Hepatocyte (in vitro differentiated cells): Measurements from ENCODE around the gene ADCYAP1R1. TPM values are rescaled to one million over a fixed set of nuclear protein-coding genes. Genes with fewer than 3 reads are reported as not detected.

Source experiments
- DNase-seq: peaks from one replicate; pipeline ENCODE4 v3.0.0-alpha.2; 2016; ENCODE audit warnings: low spot score
- H2AFZ ChIP-seq: fragments of 200-600 bp; sonication (generic); 2 replicates; pipeline ENCODE4 v1.6.0; 2016; ENCODE audit warnings: antibody characterized with exemption, mild to moderate bottlenecking
- H3K27ac ChIP-seq: fragments of 200-600 bp; sonication (generic); 2 replicates; pipeline ENCODE4 v1.5.1; 2016; ENCODE audit warnings: mild to moderate bottlenecking
- H3K27me3 ChIP-seq: fragments of 200-600 bp; sonication (generic); 2 replicates; pipeline ENCODE4 v1.6.1; 2016
- H3K36me3 ChIP-seq: fragments of 200-600 bp; sonication (generic); replicated peaks from 2 replicates; pipeline ENCODE4 v1.5.1; 2016; ENCODE audit warnings: low read depth; ENCODE audit not compliant: insufficient read depth
- H3K4me1 ChIP-seq: fragments of 200-600 bp; sonication (generic); 2 replicates; pipeline ENCODE4 v1.5.1; 2016; ENCODE audit warnings: mild to moderate bottlenecking, moderate library complexity; ENCODE audit not compliant: insufficient read depth
- H3K4me2 ChIP-seq: fragments of 200-600 bp; sonication (generic); 2 replicates; pipeline ENCODE4 v1.6.0; 2016
- H3K4me3 ChIP-seq: fragments of 200-600 bp; sonication (generic); 2 replicates; pipeline ENCODE4 v1.5.1; 2016; ENCODE audit warnings: mild to moderate bottlenecking
- H3K79me2 ChIP-seq: fragments of 200-600 bp; sonication (generic); 2 replicates; pipeline ENCODE4 v1.6.0; 2017; ENCODE audit warnings: mild to moderate bottlenecking
- H3K9me2 ChIP-seq: fragments of 200-600 bp; sonication (generic); replicated peaks from 2 replicates; pipeline ENCODE4 v1.6.0; 2017; ENCODE audit warnings: mild to moderate bottlenecking; ENCODE audit not compliant: insufficient read depth
- H3K9me3 ChIP-seq: fragments of 200-600 bp; sonication (generic); 2 replicates; pipeline ENCODE4 v1.5.1; 2016; ENCODE audit warnings: low read depth, mild to moderate bottlenecking
- H4K20me1 ChIP-seq: fragments of 200-600 bp; sonication (generic); 2 replicates; pipeline ENCODE4 v1.6.0; 2016; ENCODE audit warnings: mild to moderate bottlenecking; ENCODE audit not compliant: insufficient read depth, poor library complexity, severe bottlenecking
- EZH2 ChIP-seq: fragments of 200-600 bp; sonication (generic); IDR thresholded peaks from 2 replicates; pipeline ENCODE4 v1.6.1; 2016; ENCODE audit warnings: antibody characterized with exemption, mild to moderate bottlenecking, borderline replicate concordance
- EZH2phosphoT487 ChIP-seq: fragments of 200-600 bp; sonication (generic); IDR thresholded peaks from one replicate; pipeline ENCODE4 v1.6.1; 2018; ENCODE audit warnings: antibody characterized with exemption, mild to moderate bottlenecking, low read depth, moderate library complexity; ENCODE audit not compliant: unreplicated experiment, severe bottlenecking
- WGBS: methylation state at CpG from one replicate; pipeline ENCODE4 v1.1.6; 2016; ENCODE audit warnings: low lambda C conversion rate; ENCODE audit errors: missing lambda C conversion rate; 5-methylcytosine and 5-hydroxymethylcytosine counted together
- polyA plus RNA-seq: library from polyadenylated mRNA; unstranded; fragments of >200 nt; fragmentation: Nextera tagmentation; extraction: Ambion mirVana; gene quantifications from 2 replicates; pipeline ENCODE4 v1.2.1, GENCODE V29; 2016
- total RNA-seq: library from RNA; depleted of rRNA; stranded (reverse); fragments of >200 nt; gene quantifications from 2 replicates; pipeline ENCODE4 v1.2.3, GENCODE V29; 2014
- TF ChIP-seq, protein P1 (sequence below): fragments of 200-600 bp; sonication (generic); IDR thresholded peaks from 2 replicates; pipeline ENCODE4 v1.5.1; 2016; ENCODE audit warnings: antibody characterized with exemption, mild to moderate bottlenecking; ENCODE audit not compliant: poor library complexity

The ADCYAP1R1 gene
- total and polyA plus RNA-seq, 2 experiments from 2014 or later, result 0.10 TPM; not detected in 1

DNA sequence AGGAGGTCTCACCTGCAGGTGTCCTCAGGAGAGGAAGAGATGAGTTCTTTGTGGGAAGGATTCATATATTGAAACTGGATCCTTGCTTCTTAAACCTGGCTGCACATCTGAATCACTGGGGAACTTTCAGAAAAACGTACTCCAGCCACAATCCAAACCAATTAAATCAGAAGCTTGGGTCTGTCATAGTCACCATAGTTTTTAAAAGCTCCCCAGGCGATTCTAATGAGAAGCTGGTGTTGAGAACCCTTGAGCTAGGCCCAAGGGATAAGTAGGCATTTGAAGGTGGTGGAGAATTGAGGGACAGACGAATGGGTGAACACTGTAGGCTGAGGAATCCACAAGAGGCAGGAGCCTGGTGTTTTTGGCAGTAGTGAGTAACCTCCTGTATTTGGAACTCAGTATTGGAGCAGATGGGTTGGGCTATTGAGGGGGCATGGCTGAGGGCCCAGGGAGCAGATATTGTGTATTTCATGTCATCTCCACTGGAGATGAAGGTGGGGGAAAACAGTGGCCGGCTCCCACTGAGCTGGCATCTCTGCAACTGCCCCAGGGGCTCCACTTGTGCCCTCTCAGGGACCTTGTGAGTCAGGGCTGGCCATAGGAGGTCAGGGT, 14.5 kb downstream of the ADCYAP1R1 start:
- whole genome bisulfite sequencing, result 81% methylated on average over 4 of the region's 4 CpGs
- no peaks in the 10 kb centered on the region for H3K4me1 ChIP-seq
- H3K36me3 ChIP-seq, result no peaks in the 10 kb centered on the region
- no peaks in the 10 kb centered on the region for H3K79me2 ChIP-seq
- no peak overlapping the region for H3K4me3 ChIP-seq
- no peaks in the 10 kb centered on the region for H3K9me3 ChIP-seq
- no peak overlapping the region for H3K27ac ChIP-seq
- no peak overlapping the region for H3K4me2 ChIP-seq
- DNase-seq, result no peak
- no peaks in the 10 kb centered on the region for H3K27me3 ChIP-seq
- H4K20me1 ChIP-seq, result no peaks in the 10 kb centered on the region
- no peak overlapping the region for H2AFZ ChIP-seq
- H3K9me2 ChIP-seq, result no peaks in the 10 kb centered on the region
- TF ChIP-seq, protein P1, sequence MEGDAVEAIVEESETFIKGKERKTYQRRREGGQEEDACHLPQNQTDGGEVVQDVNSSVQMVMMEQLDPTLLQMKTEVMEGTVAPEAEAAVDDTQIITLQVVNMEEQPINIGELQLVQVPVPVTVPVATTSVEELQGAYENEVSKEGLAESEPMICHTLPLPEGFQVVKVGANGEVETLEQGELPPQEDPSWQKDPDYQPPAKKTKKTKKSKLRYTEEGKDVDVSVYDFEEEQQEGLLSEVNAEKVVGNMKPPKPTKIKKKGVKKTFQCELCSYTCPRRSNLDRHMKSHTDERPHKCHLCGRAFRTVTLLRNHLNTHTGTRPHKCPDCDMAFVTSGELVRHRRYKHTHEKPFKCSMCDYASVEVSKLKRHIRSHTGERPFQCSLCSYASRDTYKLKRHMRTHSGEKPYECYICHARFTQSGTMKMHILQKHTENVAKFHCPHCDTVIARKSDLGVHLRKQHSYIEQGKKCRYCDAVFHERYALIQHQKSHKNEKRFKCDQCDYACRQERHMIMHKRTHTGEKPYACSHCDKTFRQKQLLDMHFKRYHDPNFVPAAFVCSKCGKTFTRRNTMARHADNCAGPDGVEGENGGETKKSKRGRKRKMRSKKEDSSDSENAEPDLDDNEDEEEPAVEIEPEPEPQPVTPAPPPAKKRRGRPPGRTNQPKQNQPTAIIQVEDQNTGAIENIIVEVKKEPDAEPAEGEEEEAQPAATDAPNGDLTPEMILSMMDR, result no peak
- TF ChIP-seq EZH2 (no peak), EZH2phosphoT487 (no peak)

DNA sequence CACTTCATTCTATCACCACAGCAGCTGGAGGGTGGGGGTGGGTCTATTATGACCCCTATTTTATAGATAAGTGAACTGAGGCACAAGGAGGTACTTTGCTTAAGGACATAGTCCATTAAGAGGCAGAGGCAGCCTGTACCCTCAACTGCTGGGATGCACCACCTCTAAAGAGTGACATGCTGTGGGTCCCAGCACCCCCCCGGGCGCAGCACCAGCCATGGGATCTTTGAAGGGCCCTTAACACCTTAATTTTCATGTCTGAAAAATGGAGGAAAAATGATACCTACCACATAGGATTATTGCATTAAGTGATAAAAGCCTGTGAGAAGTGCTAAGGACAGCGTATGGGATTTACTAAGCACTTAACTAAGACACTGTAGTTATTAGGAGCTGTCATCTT, 15.4 kb downstream of the ADCYAP1R1 start:
- Histone ChIP-seq H3K27ac (no peak overlapping the region), H3K27me3 (no peaks in the 10 kb centered on the region), H3K79me2 (no peaks in the 10 kb centered on the region), H3K4me2 (no peak overlapping the region), H3K4me3 (no peak overlapping the region), H4K20me1 (no peaks in the 10 kb centered on the region), H3K36me3 (no peaks in the 10 kb centered on the region), H2AFZ (no peak overlapping the region), H3K9me2 (no peaks in the 10 kb centered on the region), H3K9me3 (no peaks in the 10 kb centered on the region), H3K4me1 (no peaks in the 10 kb centered on the region)
- no peak for DNase-seq
- 89% methylated on average over 3 of the region's 3 CpGs for WGBS
- TF ChIP-seq, protein P1, result no peak
- no peak for TF ChIP-seq EZH2
- TF ChIP-seq EZH2phosphoT487, result no peak

DNA sequence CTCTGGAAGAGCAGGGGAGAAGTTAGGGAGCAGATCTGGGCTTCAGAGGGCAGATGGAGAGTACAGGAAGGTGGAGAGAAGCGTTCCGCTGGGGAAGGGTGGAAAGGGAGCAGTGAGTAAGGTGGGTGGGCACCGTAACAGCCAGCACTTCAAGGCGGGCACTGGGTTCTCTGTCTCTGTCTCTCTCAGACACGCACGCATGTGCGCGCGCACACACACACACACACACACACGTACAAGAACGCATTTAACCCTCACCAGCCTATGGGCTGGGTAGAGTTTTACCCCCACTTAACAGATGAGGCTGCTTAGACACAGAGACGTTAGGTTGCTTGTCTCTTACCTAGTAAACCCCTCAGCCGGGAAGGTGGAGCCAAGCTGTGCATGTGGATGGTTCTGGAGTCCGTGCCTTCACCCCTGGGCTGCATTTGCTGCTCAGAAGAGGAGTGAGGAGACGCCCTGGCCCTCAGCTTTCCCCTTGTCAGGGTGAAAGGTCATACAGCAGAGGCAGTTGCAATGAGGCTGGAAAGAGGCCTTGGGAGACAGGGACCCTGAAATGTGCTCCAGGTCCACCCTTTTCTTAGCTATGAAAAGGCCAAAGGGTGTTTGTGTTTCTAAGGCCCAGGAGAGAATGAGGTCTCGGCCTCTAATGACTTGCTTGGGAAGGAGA, 16.0 kb downstream of the ADCYAP1R1 start:
- H3K4me3 ChIP-seq, result no peak overlapping the region
- no peaks in the 10 kb centered on the region for H3K36me3 ChIP-seq
- no peaks in the 10 kb centered on the region for H3K9me3 ChIP-seq
- WGBS, result 91% methylated on average over 16 of the region's 16 CpGs
- no peaks in the 10 kb centered on the region for H4K20me1 ChIP-seq
- no peaks in the 10 kb centered on the region for H3K9me2 ChIP-seq
- no peaks in the 10 kb centered on the region for H3K27me3 ChIP-seq
- no peaks in the 10 kb centered on the region for H3K79me2 ChIP-seq
- no peak overlapping the region for H2AFZ ChIP-seq
- H3K4me2 ChIP-seq, result no peak overlapping the region
- TF ChIP-seq EZH2, result no peak
- TF ChIP-seq, protein P1, result no peak
- no peak for TF ChIP-seq EZH2phosphoT487
- H3K27ac ChIP-seq, result no peak overlapping the region
- no peaks in the 10 kb centered on the region for H3K4me1 ChIP-seq
- DNase-seq, result no peak
